ENCODE results near the gene ARL5A.

GRCh38 chr2:151845481-151845880 lies 17.3 kb upstream of the ARL5A start:
- no peak for TF ChIP-seq POLR2A (IDR thresholded peaks at IDR 0.05; ENCODE audit: low read depth, low read length)
- no peak for TF ChIP-seq POLR2AphosphoS5 (IDR thresholded peaks at IDR 0.05; ENCODE audit: low read depth, low read length)
- TF ChIP-seq TAF1 (IDR thresholded peaks at IDR 0.05; ENCODE audit: low read depth, low read length): no peak

All from GM12891 (cell line).